ENCODE results near the gene CHST4. TPM values are rescaled to one million over a fixed set of nuclear protein-coding genes. Genes with fewer than 3 reads are reported as not detected.

Gene CHST4
- under 0.01 and 0.26 TPM in 2 replicates for total RNA-seq

- no peaks in the 10 kb centered on the region for H3K36me3 ChIP-seq (ENCODE audit: control insufficient read depth, insufficient read depth, low read length)
- TF ChIP-seq CTCF (IDR thresholded peaks at IDR 0.05; ENCODE audit: insufficient read depth, low read length, severe bottlenecking) = no peak
- FAIRE-seq (no peak), DNase-seq (ENCODE audit: low read depth) (peak; percentile 71)
- H3K4me3 ChIP-seq (ENCODE audit: low read depth, low read length) = no peak within 1 kb of the TSS
- no peaks in the 10 kb centered on the region for H3K27me3 ChIP-seq (ENCODE audit: control insufficient read depth, insufficient read depth, low read length)
Measured at GRCh38 chr16:71526111-71526631, at the start of gene CHST4. Gene CHST4, plus strand, starts transcription at chr16:71526426. Its CDS starts 10,252 bp downstream, at chr16:71536678.

GRCh38 chr16:71476457-71477124, 49.6 kb upstream of the CHST4 start:
- FAIRE-seq (no peak), DNase-seq (ENCODE audit: low read depth) (no peak)
- no peak overlapping the region for H3K4me3 ChIP-seq (ENCODE audit: low read depth, low read length)
- no peaks in the 10 kb centered on the region for H3K27me3 ChIP-seq (ENCODE audit: control insufficient read depth, insufficient read depth, low read length)
- no peak for TF ChIP-seq CTCF (IDR thresholded peaks at IDR 0.05; ENCODE audit: insufficient read depth, low read length, severe bottlenecking)
- H3K36me3 ChIP-seq (ENCODE audit: control insufficient read depth, insufficient read depth, low read length) = peaks cover 1% of the 10 kb centered on the region

- Histone ChIP-seq H3K27me3 (ENCODE audit: control insufficient read depth, insufficient read depth, low read length) (no peaks in the 10 kb centered on the region), H3K36me3 (ENCODE audit: control insufficient read depth, insufficient read depth, low read length) (peaks cover 1% of the 10 kb centered on the region), H3K4me3 (ENCODE audit: low read depth, low read length) (no peak overlapping the region)
- peak; percentile 68 for TF ChIP-seq CTCF (IDR thresholded peaks at IDR 0.05; ENCODE audit: insufficient read depth, low read length, severe bottlenecking)
- peak; percentile 35 for DNase-seq (ENCODE audit: low read depth)
- FAIRE-seq = no peak
Measured at GRCh38 chr16:71479420-71479819, 46.8 kb upstream of the CHST4 start.

GRCh38 chr16:71480956-71481355, 45.3 kb upstream of the CHST4 start:
- FAIRE-seq = no peak
- TF ChIP-seq CTCF (IDR thresholded peaks at IDR 0.05; ENCODE audit: insufficient read depth, low read length, severe bottlenecking) = no peak
- no peaks in the 10 kb centered on the region for H3K27me3 ChIP-seq (ENCODE audit: control insufficient read depth, insufficient read depth, low read length)
- no peak for DNase-seq (ENCODE audit: low read depth)
- no peak overlapping the region for H3K4me3 ChIP-seq (ENCODE audit: low read depth, low read length)
- no peaks in the 10 kb centered on the region for H3K36me3 ChIP-seq (ENCODE audit: control insufficient read depth, insufficient read depth, low read length)

- no peak for FAIRE-seq
- TF ChIP-seq CTCF (IDR thresholded peaks at IDR 0.05; ENCODE audit: insufficient read depth, low read length, severe bottlenecking) = no peak
- no peak overlapping the region for H3K4me3 ChIP-seq (ENCODE audit: low read depth, low read length)
Measured at GRCh38 chr16:71482569-71482968, 43.7 kb upstream of the CHST4 start.

More at GRCh38 chr16:71482569-71482968, 43.7 kb upstream of the CHST4 start:
- Histone ChIP-seq H3K36me3 (ENCODE audit: control insufficient read depth, insufficient read depth, low read length) (no peaks in the 10 kb centered on the region), H3K27me3 (ENCODE audit: control insufficient read depth, insufficient read depth, low read length) (no peaks in the 10 kb centered on the region)
- DNase-seq (ENCODE audit: low read depth) = no peak

Data from bronchial epithelial cell (primary cell).